Right lobe of liver (tissue), 4 donors: Measurements from ENCODE around the gene FEM1B.

Source experiments
- POLR2A ChIP-seq: fragments of 450-650 bp; IDR thresholded peaks from one replicate; pipeline ENCODE4 v1.6.1; 2017; ENCODE audit warnings: antibody characterized with exemption, mild to moderate bottlenecking
- TF ChIP-seq, protein P1 (sequence below), 4 donors: fragments of 200-600 bp in 3 of 4; fragments of 450-650 bp in 1 of 4; IDR thresholded peaks; one replicate each; pipeline versions ENCODE4 v1.5.1 to v1.8.0; 2016 to 2022; ENCODE audit warnings: antibody characterized with exemption in 4 of 4, mild to moderate bottlenecking in 2 of 4
- donor health status: DM: no; HTN: no; CAD: no.
- donor health status: DM: no; HTN: no; CAD: no.
- donor health status: DM: no; HTN: yes; CAD: no.

DNA sequence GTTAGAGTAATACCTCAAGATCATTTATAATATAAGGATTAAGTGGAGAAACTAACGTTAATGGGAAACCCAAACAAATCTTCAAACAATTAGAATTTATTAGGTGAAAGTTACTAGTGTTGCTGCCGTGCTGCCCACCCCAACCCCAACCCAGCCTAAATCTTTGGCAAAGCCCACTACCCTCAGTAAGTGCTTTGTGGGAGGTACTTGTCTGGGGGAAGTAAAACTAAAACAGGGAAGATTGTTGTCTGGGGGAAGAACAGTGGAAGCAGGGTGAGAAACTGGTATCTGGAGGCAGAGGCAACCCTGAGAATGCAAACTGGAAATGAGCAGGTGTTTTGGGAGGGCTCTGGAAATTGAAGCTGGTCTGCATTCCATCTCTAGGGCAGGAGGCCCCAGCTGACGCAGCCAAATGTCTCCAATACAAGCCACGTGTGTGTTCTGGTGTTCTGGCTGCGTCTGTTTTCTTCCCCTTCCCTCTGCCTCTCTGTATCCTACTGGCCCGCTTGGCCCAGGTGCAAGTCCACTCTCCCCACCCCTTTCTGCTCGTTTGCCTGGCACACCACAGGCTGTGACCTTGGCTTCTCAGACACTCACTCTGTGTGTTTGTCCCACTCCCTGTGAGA lies 32.7 kb downstream of the FEM1B start:
- TF ChIP-seq, protein P1, sequence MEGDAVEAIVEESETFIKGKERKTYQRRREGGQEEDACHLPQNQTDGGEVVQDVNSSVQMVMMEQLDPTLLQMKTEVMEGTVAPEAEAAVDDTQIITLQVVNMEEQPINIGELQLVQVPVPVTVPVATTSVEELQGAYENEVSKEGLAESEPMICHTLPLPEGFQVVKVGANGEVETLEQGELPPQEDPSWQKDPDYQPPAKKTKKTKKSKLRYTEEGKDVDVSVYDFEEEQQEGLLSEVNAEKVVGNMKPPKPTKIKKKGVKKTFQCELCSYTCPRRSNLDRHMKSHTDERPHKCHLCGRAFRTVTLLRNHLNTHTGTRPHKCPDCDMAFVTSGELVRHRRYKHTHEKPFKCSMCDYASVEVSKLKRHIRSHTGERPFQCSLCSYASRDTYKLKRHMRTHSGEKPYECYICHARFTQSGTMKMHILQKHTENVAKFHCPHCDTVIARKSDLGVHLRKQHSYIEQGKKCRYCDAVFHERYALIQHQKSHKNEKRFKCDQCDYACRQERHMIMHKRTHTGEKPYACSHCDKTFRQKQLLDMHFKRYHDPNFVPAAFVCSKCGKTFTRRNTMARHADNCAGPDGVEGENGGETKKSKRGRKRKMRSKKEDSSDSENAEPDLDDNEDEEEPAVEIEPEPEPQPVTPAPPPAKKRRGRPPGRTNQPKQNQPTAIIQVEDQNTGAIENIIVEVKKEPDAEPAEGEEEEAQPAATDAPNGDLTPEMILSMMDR (IDR thresholded peaks at IDR 0.05), result no peak
- no peak for TF ChIP-seq POLR2A
